Stimulated activated CD8-positive, alpha-beta memory T cell treated with anti-CD3 and anti-CD28 coated beads, Interleukin-12 subunit alpha, Interleukin-12 subunit beta, amount 100 ng/mL, for 4 hours (primary cell): Measurements from ENCODE around the gene HRH4.

Experiments
- DNase-seq: peaks from one replicate; pipeline ENCODE4 v3.0.0-alpha.2; 2020; ENCODE audit warnings: low read depth

Gene HRH4

DNA sequence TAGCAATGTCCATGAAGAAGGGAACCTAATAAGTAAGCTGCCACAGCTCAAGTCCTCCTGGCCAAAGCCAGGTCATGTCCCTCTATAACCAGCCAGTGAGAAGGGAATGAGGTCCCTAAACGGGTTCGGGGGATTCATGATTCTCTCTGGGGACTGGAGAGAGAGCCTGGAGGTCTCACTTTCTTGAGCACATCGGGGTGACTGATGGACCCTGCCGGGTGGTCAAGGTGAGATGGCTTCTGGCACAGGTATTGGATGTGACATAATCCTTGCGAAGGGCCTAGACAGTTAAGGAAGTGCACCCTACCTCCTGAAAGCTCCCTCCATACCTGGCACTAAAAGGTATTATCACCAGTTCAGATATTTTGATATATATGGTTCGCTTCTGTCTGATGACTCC lies 45.7 kb downstream of the HRH4 start:
- DNase-seq = no peak

DNA sequence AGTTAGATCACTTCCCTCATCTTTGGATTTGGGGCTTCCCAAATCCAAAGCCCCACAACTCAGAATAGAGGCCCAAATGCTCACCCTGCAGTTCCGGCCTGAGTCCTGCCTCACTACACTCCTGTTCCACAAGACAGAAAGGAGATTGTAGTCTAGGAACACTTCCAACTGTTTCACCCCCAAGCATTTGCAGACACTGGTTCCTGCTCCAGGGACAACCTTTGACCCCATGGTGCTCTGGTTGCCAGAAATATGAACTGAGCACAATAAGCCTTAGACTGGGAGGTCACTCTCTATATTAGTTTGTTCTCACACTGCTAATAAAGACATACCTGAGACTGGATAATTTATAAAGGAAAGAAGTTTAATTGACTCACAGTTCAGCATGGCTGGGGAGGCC lies 49.0 kb downstream of the HRH4 start:
- no peak for DNase-seq

DNA sequence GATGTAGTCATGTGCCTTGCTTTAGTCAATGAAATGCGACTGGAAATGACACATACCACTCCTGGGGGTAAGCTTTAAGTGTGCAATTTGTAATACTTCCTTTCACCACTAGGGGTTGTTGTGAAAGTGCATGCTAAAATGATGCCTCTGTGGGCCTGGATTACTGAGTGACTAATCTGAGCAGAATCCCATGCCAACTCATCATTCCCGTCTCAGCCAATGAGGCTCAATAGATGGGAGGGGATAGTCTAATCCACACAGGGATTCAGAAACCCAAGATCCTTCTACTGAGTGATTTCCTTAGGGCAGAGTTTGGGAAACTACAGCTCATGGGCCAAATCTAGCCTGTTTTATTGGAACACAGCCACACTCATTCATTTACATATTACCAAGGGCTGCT lies 54.0 kb downstream of the HRH4 start:
- DNase-seq = no peak

DNA sequence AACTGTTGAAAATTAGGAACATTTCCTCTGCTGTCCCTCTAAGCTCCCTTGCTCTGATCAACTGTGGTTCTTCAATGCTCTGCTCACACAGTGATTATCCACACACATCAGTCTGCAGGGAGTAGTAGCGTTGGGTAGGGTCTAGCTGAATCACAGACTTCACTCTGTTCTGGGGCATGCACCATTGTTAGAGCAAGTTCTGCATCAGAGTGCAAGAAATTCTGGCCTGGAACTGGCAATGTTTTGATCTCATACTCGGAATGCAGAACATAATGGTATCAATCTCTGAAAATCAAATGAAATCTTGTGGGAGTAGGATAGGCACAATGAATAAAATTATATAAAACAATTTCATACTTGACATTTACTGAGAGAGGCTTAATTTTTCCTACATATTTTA lies 55.3 kb downstream of the HRH4 start:
- DNase-seq = no peak

DNA sequence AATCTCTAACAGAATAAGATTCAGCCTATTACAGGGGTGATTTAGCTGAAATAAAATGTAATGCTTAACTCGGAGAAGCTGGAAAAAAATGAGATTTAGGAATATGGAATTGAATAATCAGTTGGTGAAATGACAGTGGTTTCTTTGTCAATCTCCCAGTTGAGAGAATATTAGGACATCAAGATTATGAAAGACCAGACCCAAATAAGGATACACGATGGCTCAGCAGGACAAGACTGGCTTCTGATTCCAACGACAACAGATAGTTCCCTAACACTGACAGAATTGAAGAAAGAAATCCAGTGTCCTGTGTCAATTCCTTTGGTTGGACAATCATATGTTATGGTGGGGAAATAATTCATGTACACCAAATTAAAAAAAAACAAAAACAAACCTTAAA lies 55.8 kb downstream of the HRH4 start:
- DNase-seq = no peak

DNA sequence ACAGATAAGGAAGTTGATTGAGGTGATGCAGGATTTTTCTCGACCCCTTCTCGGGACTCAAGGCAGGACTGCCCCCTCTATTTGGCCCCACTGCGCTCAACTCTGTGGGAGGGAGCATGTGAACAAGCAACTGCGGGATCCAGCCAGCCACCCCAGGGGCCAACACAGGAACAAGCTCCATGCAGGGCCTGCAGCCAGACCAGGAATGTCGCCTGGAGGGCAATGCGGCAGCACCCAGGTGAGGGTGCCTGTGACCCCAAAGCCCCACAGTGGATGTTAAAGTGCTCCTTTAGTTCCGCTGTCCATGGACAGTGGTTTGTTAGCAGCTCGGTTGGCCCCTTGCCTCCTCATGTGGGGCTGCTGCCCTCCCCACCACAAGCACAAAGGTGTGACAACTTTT lies 57.1 kb downstream of the HRH4 start:
- no peak for DNase-seq

DNA sequence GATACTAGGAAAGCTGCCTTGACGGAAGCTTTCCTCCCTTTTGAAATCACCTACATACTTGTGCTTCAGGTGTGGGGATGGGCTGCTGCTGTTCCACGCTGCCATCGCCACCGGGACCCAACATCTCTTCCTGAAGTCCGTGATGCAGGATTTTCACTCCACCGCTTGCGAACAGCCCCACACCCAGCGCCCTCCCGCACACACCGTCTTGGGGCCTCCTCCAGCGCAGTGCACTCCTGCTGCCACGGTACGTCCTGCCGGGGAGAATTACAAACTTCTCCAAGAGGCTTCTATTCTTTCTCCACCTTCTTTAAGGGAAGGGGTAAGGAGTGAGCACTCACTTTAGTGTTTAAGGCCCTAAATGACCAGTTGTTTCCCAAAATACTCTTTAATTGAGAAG lies 58.2 kb downstream of the HRH4 start:
- no peak for DNase-seq
